Measurements from ENCODE around the gene HOXB9.

GRCh38 chr17:48587276-48588073 lies 38.7 kb downstream of the HOXB9 start:
- TF ChIP-seq CTCF (IDR thresholded peaks at IDR 0.05; ENCODE audit: low read length) (no peak), EZH2 (optimal IDR thresholded peaks at IDR 0.05; ENCODE audit: low read depth, low read length) (no peak)

Data from MM.1S (cell line).